ENCODE data around the gene C2orf81. TPM values are rescaled to one million over a fixed set of nuclear protein-coding genes. Genes with fewer than 3 reads are reported as not detected.

C2orf81 gene
- total RNA-seq, 1 experiment from 2014 or later: 9.8 TPM

- Histone ChIP-seq H3K27ac (no peak overlapping the region), H3F3A (ENCODE audit: insufficient read depth, low read depth) (peaks cover 23% of the 10 kb centered on the region), H4K20me1 (ENCODE audit: insufficient read depth) (peaks cover 37% of the 10 kb centered on the region), H3K4me2 (peak overlapping the region; percentile 93), H3K36me3 (ENCODE audit: low read depth) (0 out of 2 replicates have a peak, but pooled peaks cover 4% of the 10 kb centered on the region), H3K9me2 (ENCODE audit: insufficient read depth) (no peaks in the 10 kb centered on the region), H3K27me3 (ENCODE audit: insufficient read depth, low read depth) (no peaks in the 10 kb centered on the region), H2AFZ (no peak overlapping the region), H3K9me3 (ENCODE audit: insufficient read depth, low read depth) (no peaks in the 10 kb centered on the region), H3K4me3 (peak overlapping the region; percentile 66; the same call in 1 of the 2 replicates), H3K4me1 (replicated peaks; ENCODE audit: insufficient read depth) (peaks cover 16% of the 10 kb centered on the region), H3K79me2 (ENCODE audit: low read depth) (peaks cover 45% of the 10 kb centered on the region)
- CTCF ChIA-PET: no interaction called here
- no peak for TF ChIP-seq CTCF (conservative IDR thresholded peaks at IDR 0.05)
- TF ChIP-seq EZH2 (IDR thresholded peaks at IDR 0.05; ENCODE audit: low read depth): no peak
- POLR2A ChIA-PET (ENCODE audit: unreplicated experiment): interaction anchor here (0.8 kb wide), 1 partner anchor 19 kb away, joined by 4 read pairs; no protein-coding TSS in a partner anchor
- no TSS peak for BruUV-seq (replicated peaks)
- DNase-seq: no peak
- intact Hi-C loops (cut with micrococcal nuclease; ENCODE audit: unreplicated experiment): no loop called here
Measured at GRCh38 chr2:74439373-74439772, 18.0 kb upstream of the C2orf81 start.

- ChIA-PET POLR2A (ENCODE audit: unreplicated experiment) (interaction anchor here (0.6 kb wide), 1 partner anchor 37 kb away, joined by 10 read pairs; no protein-coding TSS in a partner anchor), CTCF (no interaction called here)
- Histone ChIP-seq H3K79me2 (ENCODE audit: low read depth) (peaks cover 45% of the 10 kb centered on the region), H3K4me2 (no peak overlapping the region), H4K20me1 (ENCODE audit: insufficient read depth) (peaks cover 41% of the 10 kb centered on the region), H3K9me3 (ENCODE audit: insufficient read depth, low read depth) (no peaks in the 10 kb centered on the region), H3F3A (ENCODE audit: insufficient read depth, low read depth) (peaks cover 23% of the 10 kb centered on the region), H3K27me3 (ENCODE audit: insufficient read depth, low read depth) (no peaks in the 10 kb centered on the region), H3K9me2 (ENCODE audit: insufficient read depth) (no peaks in the 10 kb centered on the region), H3K27ac (no peak overlapping the region), H3K4me3 (no peak overlapping the region), H2AFZ (no peak overlapping the region), H3K4me1 (replicated peaks; ENCODE audit: insufficient read depth) (peaks cover 10% of the 10 kb centered on the region; the same call in 1 of the 2 replicates), H3K36me3 (ENCODE audit: low read depth) (0 out of 2 replicates have a peak, but pooled peaks cover 4% of the 10 kb centered on the region)
- TF ChIP-seq EZH2 (IDR thresholded peaks at IDR 0.05; ENCODE audit: low read depth) (no peak), CTCF (conservative IDR thresholded peaks at IDR 0.05) (no peak)
- BruUV-seq (replicated peaks): no TSS peak
- DNase-seq: no peak
- intact Hi-C loops (cut with micrococcal nuclease; ENCODE audit: unreplicated experiment): no loop called here
Measured at GRCh38 chr2:74438248-74438647, 16.8 kb upstream of the C2orf81 start.

- peaks cover 14% of the 10 kb centered on the region for H3F3A ChIP-seq (ENCODE audit: insufficient read depth, low read depth)
- H3K79me2 ChIP-seq (ENCODE audit: low read depth): peaks cover 45% of the 10 kb centered on the region
- H3K36me3 ChIP-seq (ENCODE audit: low read depth): peaks cover 4% of the 10 kb centered on the region; the same call in 1 of the 2 replicates
- no TSS peak for BruUV-seq (replicated peaks)
- no peaks in the 10 kb centered on the region for H3K9me3 ChIP-seq (ENCODE audit: insufficient read depth, low read depth)
- no peak overlapping the region for H3K4me2 ChIP-seq
- H2AFZ ChIP-seq: no peak overlapping the region
- peaks cover 41% of the 10 kb centered on the region for H4K20me1 ChIP-seq (ENCODE audit: insufficient read depth)
- no peak overlapping the region for H3K27ac ChIP-seq
- H3K9me2 ChIP-seq (ENCODE audit: insufficient read depth): no peaks in the 10 kb centered on the region
- DNase-seq: no peak
- no peak overlapping the region for H3K4me3 ChIP-seq
- ChIA-PET CTCF (no interaction called here), POLR2A (ENCODE audit: unreplicated experiment) (no interaction called here)
- intact Hi-C loops (cut with micrococcal nuclease; ENCODE audit: unreplicated experiment): no loop called here
- no peaks in the 10 kb centered on the region for H3K27me3 ChIP-seq (ENCODE audit: insufficient read depth, low read depth)
- TF ChIP-seq EZH2 (IDR thresholded peaks at IDR 0.05; ENCODE audit: low read depth): no peak
- no peak for TF ChIP-seq CTCF (conservative IDR thresholded peaks at IDR 0.05)
- H3K4me1 ChIP-seq (replicated peaks; ENCODE audit: insufficient read depth): peaks cover 7% of the 10 kb centered on the region; the same call in 1 of the 2 replicates
Measured at GRCh38 chr2:74436848-74437695, 15.7 kb upstream of the C2orf81 start.

All from PC-9 (cell line).